ENCODE measurements around the gene ZNF283.

ZNF283 gene

GRCh38 chr19:43872547-43873336 lies 45.6 kb downstream of the ZNF283 start:
- no peak for DNase-seq

- DNase-seq, result no peak
Observed at GRCh38 chr19:43880483-43880882, 53.4 kb downstream of the ZNF283 start.

- DNase-seq, result no peak
Observed at GRCh38 chr19:43883864-43884263, 56.7 kb downstream of the ZNF283 start, which contains the start of gene ZNF404. ZNF404 (minus strand) TSS chr19:43883964.

- no peak for DNase-seq
Observed at GRCh38 chr19:43895727-43896308, 68.7 kb downstream of the ZNF283 start.
